GM12878 (cell line): ENCODE results near the gene ELMOD3. TPM values are rescaled to one million over a fixed set of nuclear protein-coding genes. Genes with fewer than 3 reads are reported as not detected.

Experiments used
- ATAC-seq: fragments of 200-7000 bp; cut with Tn5 transposase; 3 replicates; pipeline ENCODE4 v1.9.1; 2020; ENCODE audit warnings: mild to moderate bottlenecking, moderate library complexity
- BruUV-seq: library from RNA; stranded (reverse); fragments of 400-500 nt; replicated peaks from 2 replicates; lab custom pipeline; 2021; lab: Mats Ljungman, UMichigan
- CTCF ChIA-PET: fragments of 300-600 bp; sonication (Branson Sonifier 250); formaldehyde crosslinking; extraction: SDS; loops from one replicate; lab custom pipeline; 2021; ENCODE audit warnings: inconsistent platforms; lab: Yijun Ruan, JAX
- POLR2A ChIA-PET: fragments of 350-600 bp; formaldehyde crosslinking; extraction: SDS; loops from one replicate; lab custom pipeline; 2021; ENCODE audit warnings: inconsistent platforms; lab: Charles Lee
- RAD21 ChIA-PET: fragments of 300-600 bp; sonication (Branson Sonifier 250); formaldehyde crosslinking; loops from one replicate; lab custom pipeline; 2023; ENCODE audit warnings: antibody characterized with exemption; ENCODE audit not compliant: unreplicated experiment; lab: Charles Lee
- SMC1A ChIA-PET: fragments of 300-600 bp; sonication (Branson Sonifier 250); formaldehyde crosslinking; loops from one replicate; lab custom pipeline; 2023; ENCODE audit not compliant: unreplicated experiment, uncharacterized antibody; lab: Charles Lee
- DNase-seq: peaks from one replicate; pipeline ENCODE4 v3.0.0-alpha.2; 2011; ENCODE audit warnings: low read depth, low spot score
- FAIRE-seq: peaks from 3 replicates; lab custom pipeline; 2011; peaks lifted over from hg19 to GRCh38; lab: Jason Lieb, UNC
- H2AFZ ChIP-seq: 2 replicates; pipeline ENCODE4 v1.6.0; 2011; ENCODE audit warnings: low read depth, low read length, control low read depth; ENCODE audit not compliant: control insufficient read depth
- H3K27ac ChIP-seq: 2 replicates; pipeline ENCODE4 v1.5.1; 2011; ENCODE audit warnings: control low read depth; ENCODE audit not compliant: control insufficient read depth, insufficient read depth
- H3K27me3 ChIP-seq, 2 experiments: replicated peaks in 1 of 2; 2 replicates each; pipeline versions ENCODE4 v1.6.0 to v1.6.1; 2011; ENCODE audit warnings: low read length in 1 of 2; ENCODE audit not compliant: control insufficient read depth in 2 of 2, insufficient read depth in 2 of 2
- H3K36me3 ChIP-seq, 2 experiments: 2 replicates each; pipeline ENCODE4 v1.5.1; 2011; ENCODE audit warnings: low read length in 1 of 2; ENCODE audit not compliant: control insufficient read depth in 2 of 2, insufficient read depth in 2 of 2
- H3K4me1 ChIP-seq: 2 replicates; pipeline ENCODE4 v1.6.1; 2011; ENCODE audit warnings: mild to moderate bottlenecking, low read length, moderate library complexity, mixed read lengths; ENCODE audit not compliant: control insufficient read depth, insufficient read depth
- H3K4me2 ChIP-seq: 2 replicates; pipeline ENCODE4 v1.6.0; 2011; ENCODE audit warnings: control low read depth; ENCODE audit not compliant: control insufficient read depth, insufficient read depth
- H3K4me3 ChIP-seq: fragments of 200-600 bp; sonication (generic); 2 replicates; pipeline ENCODE4 v1.5.1; 2016
- H3K79me2 ChIP-seq: 2 replicates; pipeline ENCODE4 v1.6.0; 2011; ENCODE audit warnings: low read length; ENCODE audit not compliant: control insufficient read depth, insufficient read depth
- H3K9ac ChIP-seq: 2 replicates; pipeline ENCODE4 v1.8.0; 2011; ENCODE audit warnings: low read length, control low read depth, mixed read lengths; ENCODE audit not compliant: control insufficient read depth, insufficient read depth
- H3K9me3 ChIP-seq: replicated peaks from 3 replicates; pipeline ENCODE4 v1.5.1; 2011; ENCODE audit warnings: mild to moderate bottlenecking, low read length; ENCODE audit not compliant: control insufficient read depth, insufficient read depth
- H4K20me1 ChIP-seq: 2 replicates; pipeline ENCODE4 v1.6.0; 2011; ENCODE audit not compliant: control insufficient read depth, insufficient read depth
- CBFB ChIP-seq: IDR thresholded peaks from 2 replicates; pipeline ENCODE4 v1.6.1; 2016; ENCODE audit warnings: antibody characterized with exemption, low read depth
- CHD1 ChIP-seq: IDR thresholded peaks from 2 replicates; pipeline ENCODE4 v1.6.1; 2012; ENCODE audit warnings: low read depth, low read length, improper control_type of control experiment
- PAX5 ChIP-seq: IDR thresholded peaks from 2 replicates; pipeline ENCODE4 v1.6.1; 2011; ENCODE audit warnings: low read depth, low read length, borderline replicate concordance
- SPI1 ChIP-seq: IDR thresholded peaks from 2 replicates; pipeline ENCODE4 v1.6.1; 2011; ENCODE audit warnings: low read depth, mild to moderate bottlenecking, low read length, moderate library complexity, borderline replicate concordance; ENCODE audit not compliant: insufficient read depth
- TCF12 ChIP-seq: IDR thresholded peaks from 2 replicates; pipeline ENCODE4 v1.6.1; 2011; ENCODE audit warnings: low read depth, mild to moderate bottlenecking, low read length
- WGBS: methylation state at CpG from one replicate; pipeline ENCODE4 v1.1.6; 2016; ENCODE audit warnings: low lambda C conversion rate; ENCODE audit not compliant: insufficient replicate concordance, insufficient coverage; ENCODE audit errors: missing lambda C conversion rate; 5-methylcytosine and 5-hydroxymethylcytosine counted together
- in situ Hi-C: fragments of 300-500 bp; cut with MboI; formaldehyde crosslinking; loops from 9 replicates; pipeline ENCODE4 v1.14.3; 2018; ENCODE audit warnings: mixed read lengths
- intact Hi-C: fragments of 100-400 bp; cut with micrococcal nuclease; formaldehyde crosslinking; loops from one replicate; pipeline ENCODE4 v1.14.2; 2022; ENCODE audit not compliant: unreplicated experiment
- polyA plus RNA-seq, 11 experiments: library from polyadenylated mRNA; depleted of rRNA in 4 of 11; unstranded in 6 of 11; stranded (reverse) in 5 of 11; fragments of >200 nt; fragmentation: Nextera tagmentation in 4 of 11; fragmentation: Illumina TruSeq in 1 of 11; extraction: Ambion mirVana in 4 of 11; extraction: Trizol in 1 of 11; gene quantifications; 1 replicate in 1 of 11; 2 replicates in 10 of 11; pipeline versions ENCODE4 v1.2.1 to v1.2.3, GENCODE V29; 2011 to 2016; ENCODE audit warnings: inconsistent platforms in 2 of 11, missing spikeins in 2 of 11, low read depth in 1 of 11
- total RNA-seq, 4 experiments: library from RNA; depleted of rRNA in 3 of 4; stranded (reverse); fragments of >200 nt in 3 of 4; fragmentation: Illumina TruSeq in 1 of 4; extraction: Trizol in 1 of 4; gene quantifications; 2 replicates each; pipeline versions ENCODE4 v1.2.1 to v1.2.3, GENCODE V29; 2013 to 2021
- TF ChIP-seq, protein P1 (sequence below): fragments of 450-650 bp; IDR thresholded peaks from 2 replicates; pipeline ENCODE4 v1.6.1; 2014; ENCODE audit warnings: mild to moderate bottlenecking
- TF ChIP-seq, protein P2 (sequence below): fragments of 450-650 bp; IDR thresholded peaks from 2 replicates; pipeline ENCODE4 v1.6.1; 2017; ENCODE audit warnings: borderline replicate concordance

The ELMOD3 gene
- total and polyA plus RNA-seq, 10 of the 15 experiments (the other 5 are each of a cell fraction or from before 2014, with no cell fraction given): 1.2 to 19.1 (median 12.5) TPM

DNA sequence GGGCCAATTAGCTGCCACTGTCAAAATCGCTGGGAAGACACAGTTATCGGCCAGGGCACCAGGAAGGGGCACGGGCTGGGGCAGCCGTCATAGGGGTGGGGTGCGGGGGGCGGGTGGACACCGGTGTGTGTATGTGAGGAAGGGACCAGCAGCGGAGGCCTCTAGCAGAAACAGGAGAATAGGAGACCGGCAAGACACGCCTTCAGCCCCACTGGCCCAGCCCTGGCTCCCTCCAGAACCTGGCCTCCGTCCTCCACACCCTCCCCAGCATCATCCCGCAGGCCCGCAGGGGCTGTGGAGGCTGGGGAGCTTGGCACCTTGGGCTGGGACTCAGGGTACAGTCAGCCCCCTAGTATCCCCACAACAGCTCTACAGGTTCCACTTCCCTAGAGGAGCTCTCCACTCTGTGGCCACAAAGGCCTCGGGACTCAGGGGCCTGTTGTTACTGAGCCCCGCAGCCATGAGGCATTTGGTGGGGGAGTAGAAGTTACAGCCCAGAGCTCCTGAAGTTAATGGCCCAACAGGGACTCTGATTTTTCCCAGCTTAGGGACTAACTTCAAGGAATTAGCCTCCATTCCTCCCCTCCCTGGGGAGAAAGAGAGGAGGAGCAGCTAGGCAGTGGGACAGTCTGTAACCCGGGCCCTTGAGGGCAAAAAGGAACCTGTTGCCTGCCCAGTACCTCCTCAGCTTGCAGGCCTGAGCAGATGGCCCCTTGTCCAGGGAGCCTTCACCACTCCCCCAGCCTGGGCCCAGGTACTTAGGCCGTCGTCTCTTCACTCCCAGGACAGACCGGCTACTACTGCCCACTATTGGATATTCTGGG, 83.8 kb downstream of the ELMOD3 start:
- WGBS: 51% methylated on average over 13 of the region's 19 CpGs
- POLR2A ChIA-PET: interaction anchor here (0.9 to 2.4 kb wide), 4 partner anchors 8 to 103 kb away, joined by 5 to 11 read pairs (median 7); partner anchors contain the start of genes MAT2A and SH2D6
- peaks cover 8% of the 10 kb centered on the region; the same call in 1 of the 2 replicates for H3K4me1 ChIP-seq
- H3K27me3 ChIP-seq: no peaks in the 10 kb centered on the region
- no peaks in the 10 kb centered on the region for H3K9me3 ChIP-seq
- H2AFZ ChIP-seq: peak overlapping the region; percentile 51
- ATAC-seq: no peak; the same call in 2 of the 3 replicates
- H3K27ac ChIP-seq: no peak overlapping the region
- no peaks in the 10 kb centered on the region for H3K36me3 ChIP-seq
- no TSS peak for BruUV-seq
- TF ChIP-seq CBFB: no peak
- peak; percentile 17; the same call in 1 of the 2 replicates for TF ChIP-seq SPI1
- no peak for TF ChIP-seq PAX5
- TF ChIP-seq, protein P1, sequence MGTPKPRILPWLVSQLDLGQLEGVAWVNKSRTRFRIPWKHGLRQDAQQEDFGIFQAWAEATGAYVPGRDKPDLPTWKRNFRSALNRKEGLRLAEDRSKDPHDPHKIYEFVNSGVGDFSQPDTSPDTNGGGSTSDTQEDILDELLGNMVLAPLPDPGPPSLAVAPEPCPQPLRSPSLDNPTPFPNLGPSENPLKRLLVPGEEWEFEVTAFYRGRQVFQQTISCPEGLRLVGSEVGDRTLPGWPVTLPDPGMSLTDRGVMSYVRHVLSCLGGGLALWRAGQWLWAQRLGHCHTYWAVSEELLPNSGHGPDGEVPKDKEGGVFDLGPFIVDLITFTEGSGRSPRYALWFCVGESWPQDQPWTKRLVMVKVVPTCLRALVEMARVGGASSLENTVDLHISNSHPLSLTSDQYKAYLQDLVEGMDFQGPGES: no peak
- TF ChIP-seq, protein P2, sequence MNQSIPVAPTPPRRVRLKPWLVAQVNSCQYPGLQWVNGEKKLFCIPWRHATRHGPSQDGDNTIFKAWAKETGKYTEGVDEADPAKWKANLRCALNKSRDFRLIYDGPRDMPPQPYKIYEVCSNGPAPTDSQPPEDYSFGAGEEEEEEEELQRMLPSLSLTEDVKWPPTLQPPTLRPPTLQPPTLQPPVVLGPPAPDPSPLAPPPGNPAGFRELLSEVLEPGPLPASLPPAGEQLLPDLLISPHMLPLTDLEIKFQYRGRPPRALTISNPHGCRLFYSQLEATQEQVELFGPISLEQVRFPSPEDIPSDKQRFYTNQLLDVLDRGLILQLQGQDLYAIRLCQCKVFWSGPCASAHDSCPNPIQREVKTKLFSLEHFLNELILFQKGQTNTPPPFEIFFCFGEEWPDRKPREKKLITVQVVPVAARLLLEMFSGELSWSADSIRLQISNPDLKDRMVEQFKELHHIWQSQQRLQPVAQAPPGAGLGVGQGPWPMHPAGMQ: no peak
- no peak for TF ChIP-seq TCF12
- no peak for TF ChIP-seq CHD1
- no peaks in the 10 kb centered on the region for H4K20me1 ChIP-seq
- intact Hi-C loops (no loop called here), in situ Hi-C loops (no loop called here)
- H3K9ac ChIP-seq: 0 out of 2 replicates have a peak overlapping the region, but pooled peaks have one; percentile 7
- H3K4me3 ChIP-seq: peak overlapping the region; percentile 57; the same call in 1 of the 2 replicates
- H3K4me2 ChIP-seq: peak overlapping the region; percentile 70
- CTCF ChIA-PET: interaction anchor here (1.8 kb wide), 1 partner anchor 114 kb away, joined by 8 read pairs; no protein-coding TSS in a partner anchor
- no peak for FAIRE-seq
- no peak for DNase-seq
- SMC1A ChIA-PET: interaction anchor here (0.8 to 3.2 kb wide), 4 partner anchors 19 to 112 kb away, joined by 3 to 18 read pairs (median 5); partner anchors contain the start of gene MAT2A
- RAD21 ChIA-PET: interaction anchor here (0.8 to 2.2 kb wide), 5 partner anchors 19 to 118 kb away, joined by 3 to 16 read pairs (median 6); partner anchors contain the start of genes MAT2A and SH2D6
- H3K79me2 ChIP-seq: no peaks in the 10 kb centered on the region
